Thyroid gland (tissue), 4 donors: ENCODE data around the gene CCT8. TPM values are rescaled to one million over a fixed set of nuclear protein-coding genes. Genes with fewer than 3 reads are reported as not detected.

Experiments used
- DNase-seq, 2 donors: peaks; one replicate each; pipeline ENCODE4 v3.0.0-alpha.2; 2019
- H3K27ac ChIP-seq, 3 donors: fragments of 200-600 bp; sonication (generic); 1 replicate in 2 of 3; 2 replicates in 1 of 3; pipeline ENCODE4 v1.5.1; 2016 to 2019; ENCODE audit warnings: mild to moderate bottlenecking in 1 of 3, moderate library complexity in 1 of 3
- H3K27me3 ChIP-seq: fragments of 200-600 bp; sonication (generic); one replicate; pipeline ENCODE4 v1.5.1; 2019
- H3K36me3 ChIP-seq, 2 donors: fragments of 200-600 bp; sonication (generic); one replicate each; pipeline ENCODE4 v1.5.1; 2016 to 2019
- H3K4me1 ChIP-seq, 2 donors: fragments of 200-600 bp; sonication (generic); one replicate each; pipeline ENCODE4 v1.5.1; 2017 to 2019
- H3K4me3 ChIP-seq, 3 donors: fragments of 200-600 bp; sonication (generic); replicated peaks in 1 of 3; 1 replicate in 2 of 3; 2 replicates in 1 of 3; pipeline ENCODE4 v1.5.1; 2016; ENCODE audit warnings: mild to moderate bottlenecking in 1 of 3
- H3K9me3 ChIP-seq: fragments of 200-600 bp; sonication (generic); one replicate; pipeline ENCODE4 v1.5.1; 2017
- POLR2A ChIP-seq, 2 donors: fragments of 450-650 bp; IDR thresholded peaks; one replicate each; pipeline ENCODE4 v1.6.1; 2017; ENCODE audit warnings: antibody characterized with exemption in 2 of 2, mild to moderate bottlenecking in 2 of 2, moderate library complexity in 1 of 2
- WGBS, 2 donors: methylation state at CpG; one replicate each; pipeline ENCODE4 v1.1.5; 2017; 5-methylcytosine and 5-hydroxymethylcytosine counted together
- intact Hi-C: fragments of 100-400 bp; cut with DNase I; formaldehyde crosslinking; loops from one replicate; pipeline ENCODE4 v1.15.1; 2023
- total RNA-seq, 4 donors: library from RNA; depleted of rRNA; stranded (reverse); fragments of >200 nt; gene quantifications; one replicate each; pipeline ENCODE4 v1.2.3, GENCODE V29; 2016
- TF ChIP-seq, protein P1 (sequence below), 6 experiments: fragments of 200-600 bp in 3 of 6; fragments of 450-650 bp in 3 of 6; sonication (generic) in 3 of 6; IDR thresholded peaks; one replicate each; pipeline ENCODE4 v1.5.1; 2016 to 2019; ENCODE audit warnings: antibody characterized with exemption in 6 of 6, mild to moderate bottlenecking in 2 of 6, inconsistent platforms in 1 of 6, moderate library complexity in 1 of 6

Gene CCT8
- total RNA-seq, 4 donors from 2014 or later: 75.4 to 99.3 (median 86.7) TPM

- TF ChIP-seq, protein P1, sequence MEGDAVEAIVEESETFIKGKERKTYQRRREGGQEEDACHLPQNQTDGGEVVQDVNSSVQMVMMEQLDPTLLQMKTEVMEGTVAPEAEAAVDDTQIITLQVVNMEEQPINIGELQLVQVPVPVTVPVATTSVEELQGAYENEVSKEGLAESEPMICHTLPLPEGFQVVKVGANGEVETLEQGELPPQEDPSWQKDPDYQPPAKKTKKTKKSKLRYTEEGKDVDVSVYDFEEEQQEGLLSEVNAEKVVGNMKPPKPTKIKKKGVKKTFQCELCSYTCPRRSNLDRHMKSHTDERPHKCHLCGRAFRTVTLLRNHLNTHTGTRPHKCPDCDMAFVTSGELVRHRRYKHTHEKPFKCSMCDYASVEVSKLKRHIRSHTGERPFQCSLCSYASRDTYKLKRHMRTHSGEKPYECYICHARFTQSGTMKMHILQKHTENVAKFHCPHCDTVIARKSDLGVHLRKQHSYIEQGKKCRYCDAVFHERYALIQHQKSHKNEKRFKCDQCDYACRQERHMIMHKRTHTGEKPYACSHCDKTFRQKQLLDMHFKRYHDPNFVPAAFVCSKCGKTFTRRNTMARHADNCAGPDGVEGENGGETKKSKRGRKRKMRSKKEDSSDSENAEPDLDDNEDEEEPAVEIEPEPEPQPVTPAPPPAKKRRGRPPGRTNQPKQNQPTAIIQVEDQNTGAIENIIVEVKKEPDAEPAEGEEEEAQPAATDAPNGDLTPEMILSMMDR (IDR thresholded peaks at IDR 0.05): no peak
- no peak for TF ChIP-seq POLR2A (IDR thresholded peaks at IDR 0.05)
- no peak for DNase-seq
- H3K36me3 ChIP-seq: no peaks in the 10 kb centered on the region
- no peaks in the 10 kb centered on the region for H3K9me3 ChIP-seq
- 76 to 86% methylated on average over 2 of the region's 2 CpGs for WGBS, 2 donors
- H3K27ac ChIP-seq: no peak overlapping the region
- H3K4me1 ChIP-seq: peaks cover 9% of the 10 kb centered on the region in 2 donors
- intact Hi-C loops: no loop called here
- H3K27me3 ChIP-seq: no peaks in the 10 kb centered on the region
- H3K4me3 ChIP-seq: no peak overlapping the region
These were observed 10.9 kb upstream of the CCT8 start for GRCh38 chr21:29084372-29084771.

GRCh38 chr21:29083306-29083705 lies 9.9 kb upstream of the CCT8 start:
- intact Hi-C loops: no loop called here
- 93 to 96% methylated on average over 3 of the region's 3 CpGs for WGBS, 2 donors
- H3K27me3 ChIP-seq: no peaks in the 10 kb centered on the region

DNA sequence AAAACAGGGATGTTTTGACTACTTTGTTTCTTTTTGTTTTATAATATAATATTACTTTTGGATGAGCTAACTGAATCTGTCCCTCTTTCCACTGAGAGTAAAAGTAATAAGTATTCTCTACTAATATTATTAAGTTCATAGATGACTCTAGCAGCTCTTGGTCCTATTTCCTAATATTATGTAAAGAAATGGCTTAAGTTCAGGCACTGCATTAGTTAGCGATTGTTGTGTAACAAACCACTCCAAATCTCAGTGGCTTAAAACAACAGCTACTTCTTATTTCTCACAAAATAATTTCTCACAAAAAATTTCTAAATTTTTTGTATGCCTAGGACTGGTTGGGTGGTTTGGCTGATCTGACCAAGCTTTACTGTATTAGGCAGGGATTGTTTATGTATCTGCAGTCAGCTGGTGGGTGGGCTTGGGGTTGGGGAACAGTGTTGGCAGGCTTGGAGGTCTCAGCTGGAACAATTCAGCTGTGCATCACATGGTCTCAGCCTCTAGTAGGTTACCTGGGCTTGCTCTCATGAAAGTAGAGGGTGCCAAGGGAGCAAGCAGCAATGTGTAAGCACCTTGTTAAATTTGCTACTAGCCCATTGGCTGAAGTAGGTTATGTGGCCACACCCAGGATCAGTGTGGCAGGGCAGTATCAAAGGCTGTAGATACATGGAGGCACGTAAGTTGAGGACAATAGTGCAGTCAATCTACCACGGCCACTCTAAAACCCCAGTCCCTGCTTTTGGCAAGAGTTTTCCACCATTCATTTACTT lies 8.8 kb upstream of the CCT8 start:
- peak; percentile 44 to 52 for DNase-seq
- Histone ChIP-seq H3K9me3 (no peaks in the 10 kb centered on the region), H3K27me3 (no peaks in the 10 kb centered on the region), H3K27ac (no peak overlapping the region), H3K4me3 (no peak overlapping the region), H3K36me3 (no peaks in the 10 kb centered on the region), H3K4me1 (peaks cover 9% of the 10 kb centered on the region in 2 donors)
- 40 to 41% methylated on average over 3 of the region's 3 CpGs for WGBS, 2 donors
- no peak for TF ChIP-seq POLR2A (IDR thresholded peaks at IDR 0.05)
- TF ChIP-seq, protein P1 (IDR thresholded peaks at IDR 0.05): no peak
- intact Hi-C loops: no loop called here

More at GRCh38 chr21:29083306-29083705, 9.9 kb upstream of the CCT8 start:
- Histone ChIP-seq H3K4me1 (peaks cover 9% of the 10 kb centered on the region in 2 donors), H3K27ac (no peak overlapping the region), H3K36me3 (no peaks in the 10 kb centered on the region), H3K9me3 (no peaks in the 10 kb centered on the region), H3K4me3 (no peak overlapping the region)
- no peak for DNase-seq
- TF ChIP-seq, protein P1 (IDR thresholded peaks at IDR 0.05): no peak
- TF ChIP-seq POLR2A (IDR thresholded peaks at IDR 0.05): no peak

- WGBS, 2 donors: 70 to 71% methylated on average over 6 of the region's 6 CpGs
- Histone ChIP-seq H3K4me3 (no peak overlapping the region), H3K9me3 (no peaks in the 10 kb centered on the region), H3K27ac (peak overlapping the region in 2 of 3 donors; percentile 2 to 15), H3K4me1 (peaks cover 9% of the 10 kb centered on the region in 2 donors), H3K36me3 (no peaks in the 10 kb centered on the region), H3K27me3 (no peaks in the 10 kb centered on the region)
- TF ChIP-seq, protein P1 (IDR thresholded peaks at IDR 0.05): no peak
- no peak for TF ChIP-seq POLR2A (IDR thresholded peaks at IDR 0.05)
- intact Hi-C loops: no loop called here
- DNase-seq: no peak
These were observed 7.0 kb upstream of the CCT8 start for GRCh38 chr21:29080454-29080941.
